ENCODE measurements around the gene POPDC3. TPM values are rescaled to one million over a fixed set of nuclear protein-coding genes. Genes with fewer than 3 reads are reported as not detected.

Gene POPDC3
- total and polyA plus RNA-seq, 8 donors: 2.9 to 19.7 (median 6.7) TPM; not detected in 3

DNA sequence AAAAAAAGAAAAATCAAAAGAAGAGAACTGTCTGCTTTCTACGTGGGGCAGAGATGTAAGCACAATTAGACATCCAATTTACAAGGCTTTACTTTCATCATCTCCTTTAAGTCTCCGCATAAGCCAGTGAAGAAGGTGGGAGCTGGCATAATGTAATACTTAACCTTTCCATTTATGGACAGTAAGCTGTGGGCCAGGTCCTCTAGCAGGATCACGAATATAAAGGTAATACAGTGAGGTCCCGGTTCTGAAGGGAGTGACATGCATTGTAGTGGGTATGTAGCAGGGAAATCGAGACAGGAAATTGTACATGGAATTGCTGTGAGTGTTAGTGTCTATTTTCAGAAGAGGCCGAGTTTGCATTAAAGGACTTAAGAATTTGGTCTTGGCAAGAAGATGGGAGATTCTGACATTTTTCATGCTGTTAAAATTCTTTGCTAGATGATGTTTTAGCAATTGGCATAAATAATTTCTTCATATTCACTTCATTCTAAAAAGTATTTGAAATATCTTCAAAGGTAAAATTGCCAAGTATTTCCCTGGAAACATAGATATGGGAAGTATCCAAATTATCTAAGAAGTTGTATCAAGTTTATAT lies 20.4 kb upstream of the POPDC3 start:
- TF ChIP-seq, protein P1, sequence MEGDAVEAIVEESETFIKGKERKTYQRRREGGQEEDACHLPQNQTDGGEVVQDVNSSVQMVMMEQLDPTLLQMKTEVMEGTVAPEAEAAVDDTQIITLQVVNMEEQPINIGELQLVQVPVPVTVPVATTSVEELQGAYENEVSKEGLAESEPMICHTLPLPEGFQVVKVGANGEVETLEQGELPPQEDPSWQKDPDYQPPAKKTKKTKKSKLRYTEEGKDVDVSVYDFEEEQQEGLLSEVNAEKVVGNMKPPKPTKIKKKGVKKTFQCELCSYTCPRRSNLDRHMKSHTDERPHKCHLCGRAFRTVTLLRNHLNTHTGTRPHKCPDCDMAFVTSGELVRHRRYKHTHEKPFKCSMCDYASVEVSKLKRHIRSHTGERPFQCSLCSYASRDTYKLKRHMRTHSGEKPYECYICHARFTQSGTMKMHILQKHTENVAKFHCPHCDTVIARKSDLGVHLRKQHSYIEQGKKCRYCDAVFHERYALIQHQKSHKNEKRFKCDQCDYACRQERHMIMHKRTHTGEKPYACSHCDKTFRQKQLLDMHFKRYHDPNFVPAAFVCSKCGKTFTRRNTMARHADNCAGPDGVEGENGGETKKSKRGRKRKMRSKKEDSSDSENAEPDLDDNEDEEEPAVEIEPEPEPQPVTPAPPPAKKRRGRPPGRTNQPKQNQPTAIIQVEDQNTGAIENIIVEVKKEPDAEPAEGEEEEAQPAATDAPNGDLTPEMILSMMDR (IDR thresholded peaks at IDR 0.05): no peak
- TF ChIP-seq POLR2AphosphoS5 (IDR thresholded peaks at IDR 0.05) (no peak), EP300 (IDR thresholded peaks at IDR 0.05) (no peak), POLR2A (IDR thresholded peaks at IDR 0.05) (no peak)
- no peak overlapping the region for H3K27ac ChIP-seq
- H3K36me3 ChIP-seq: no peaks in the 10 kb centered on the region
- H3K4me1 ChIP-seq: no peaks in the 10 kb centered on the region
- intact Hi-C loops (cut with DNase I; ENCODE audit: low total_unique reads): no loop called here
- no peak for DNase-seq
- H3K9me3 ChIP-seq: peaks cover 0 to 6% (median 0%) of the 10 kb centered on the region in 4 donors
- H3K27me3 ChIP-seq: no peaks in the 10 kb centered on the region
- WGBS, 5 donors: 65 to 84% (median 82%) methylated on average over 6 of the region's 6 CpGs
- no peak overlapping the region for H3K4me3 ChIP-seq

DNA sequence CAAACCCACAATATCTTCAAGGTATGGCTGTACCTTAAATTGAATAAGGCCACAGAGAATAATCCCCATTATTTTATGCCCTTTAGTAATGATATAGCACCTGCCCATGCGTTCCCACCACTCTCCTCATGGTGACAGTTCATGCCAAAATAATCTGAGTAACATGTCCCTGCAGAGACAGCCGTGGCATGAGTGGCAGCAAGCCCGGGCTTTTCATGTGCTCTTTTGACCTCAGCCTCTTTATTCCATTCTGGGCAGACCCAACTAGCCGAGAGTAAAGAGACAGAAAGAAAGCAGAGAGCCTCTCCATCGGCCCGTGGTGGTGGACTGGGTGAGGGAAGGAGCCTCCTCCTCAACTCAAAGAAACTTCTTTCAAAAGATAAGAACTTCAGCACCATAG lies 19.9 kb upstream of the POPDC3 start:
- Histone ChIP-seq H3K27ac (no peak overlapping the region), H3K4me1 (no peaks in the 10 kb centered on the region), H3K4me3 (no peak overlapping the region), H3K27me3 (no peaks in the 10 kb centered on the region), H3K9me3 (peaks cover 0 to 6% (median 0%) of the 10 kb centered on the region in 4 donors), H3K36me3 (no peaks in the 10 kb centered on the region)
- no peak for DNase-seq
- 40 to 59% (median 48%) methylated on average over 6 of the region's 6 CpGs for WGBS, 5 donors
- TF ChIP-seq POLR2AphosphoS5 (IDR thresholded peaks at IDR 0.05): no peak
- no peak for TF ChIP-seq EP300 (IDR thresholded peaks at IDR 0.05)
- no peak for TF ChIP-seq POLR2A (IDR thresholded peaks at IDR 0.05)
- TF ChIP-seq, protein P1 (IDR thresholded peaks at IDR 0.05): no peak
- intact Hi-C loops (cut with DNase I; ENCODE audit: low total_unique reads): no loop called here

DNA sequence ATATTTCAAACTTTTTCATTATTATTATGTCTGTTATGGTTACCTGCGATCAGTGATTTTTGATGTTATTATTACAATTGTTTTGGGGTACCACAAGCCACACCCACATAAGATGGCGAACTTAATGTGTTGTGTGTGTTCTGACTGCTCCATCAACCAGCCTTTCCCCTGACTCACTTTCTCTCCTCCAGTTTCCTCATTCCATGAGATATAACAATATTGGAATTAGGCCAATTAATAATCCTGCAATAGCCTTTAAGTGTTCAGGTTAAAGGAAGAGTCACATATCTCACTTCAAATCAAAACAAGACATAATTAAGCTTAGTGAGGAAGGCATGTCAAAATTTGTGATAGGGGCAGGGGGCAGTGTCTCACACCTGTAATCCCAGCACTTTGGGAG lies 16.3 kb upstream of the POPDC3 start:
- Histone ChIP-seq H3K27me3 (no peaks in the 10 kb centered on the region), H3K4me3 (no peak overlapping the region), H3K36me3 (no peaks in the 10 kb centered on the region), H3K4me1 (no peaks in the 10 kb centered on the region), H3K27ac (no peak overlapping the region), H3K9me3 (peaks cover 0 to 6% (median 0%) of the 10 kb centered on the region in 4 donors)
- TF ChIP-seq POLR2A (IDR thresholded peaks at IDR 0.05) (no peak), POLR2AphosphoS5 (IDR thresholded peaks at IDR 0.05) (no peak), EP300 (IDR thresholded peaks at IDR 0.05) (no peak)
- TF ChIP-seq, protein P1 (IDR thresholded peaks at IDR 0.05): no peak
- intact Hi-C loops (cut with DNase I; ENCODE audit: low total_unique reads): no loop called here
- WGBS, 5 donors: 77 to 92% (median 89%) methylated on average over 2 of the region's 2 CpGs
- DNase-seq: no peak

DNA sequence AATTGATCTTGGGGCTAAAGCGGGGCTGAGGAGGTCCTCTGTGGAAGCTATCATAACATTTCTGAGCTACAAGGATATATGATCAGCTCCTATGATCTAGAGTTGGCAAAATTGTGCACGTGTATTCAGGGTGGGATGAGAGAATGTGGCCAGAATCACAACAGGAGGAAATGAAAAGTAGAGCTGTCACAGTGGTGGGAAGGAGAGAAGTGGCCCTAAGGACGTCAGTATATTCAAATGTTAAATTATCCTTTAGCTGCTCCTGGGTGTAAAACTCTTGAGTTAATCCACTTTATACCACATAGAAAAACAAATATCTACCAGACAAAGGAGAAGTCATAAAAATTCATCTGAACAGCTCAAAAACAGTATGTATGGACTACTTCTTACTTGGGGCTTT lies 14.8 kb upstream of the POPDC3 start:
- Histone ChIP-seq H3K9me3 (peaks cover 0 to 6% (median 0%) of the 10 kb centered on the region in 4 donors), H3K27ac (no peak overlapping the region), H3K27me3 (no peaks in the 10 kb centered on the region), H3K4me3 (no peak overlapping the region), H3K4me1 (no peaks in the 10 kb centered on the region), H3K36me3 (no peaks in the 10 kb centered on the region)
- 72 to 88% (median 83%) methylated on average over 3 of the region's 3 CpGs for WGBS, 5 donors
- intact Hi-C loops (cut with DNase I; ENCODE audit: low total_unique reads): no loop called here
- TF ChIP-seq, protein P1 (IDR thresholded peaks at IDR 0.05): no peak
- TF ChIP-seq POLR2AphosphoS5 (IDR thresholded peaks at IDR 0.05): no peak
- TF ChIP-seq POLR2A (IDR thresholded peaks at IDR 0.05): no peak
- no peak for DNase-seq

Measured in stomach (tissue), 9 donors.